NCI-H2227 treated with DMSO at 0.1 percent for 48 hours (cell line): ENCODE measurements around the gene CDH13.

Source experiments
- DNase-seq: peaks from one replicate; lab custom pipeline; 2025; lab: John Stamatoyannopoulos, UW

The CDH13 gene

DNA sequence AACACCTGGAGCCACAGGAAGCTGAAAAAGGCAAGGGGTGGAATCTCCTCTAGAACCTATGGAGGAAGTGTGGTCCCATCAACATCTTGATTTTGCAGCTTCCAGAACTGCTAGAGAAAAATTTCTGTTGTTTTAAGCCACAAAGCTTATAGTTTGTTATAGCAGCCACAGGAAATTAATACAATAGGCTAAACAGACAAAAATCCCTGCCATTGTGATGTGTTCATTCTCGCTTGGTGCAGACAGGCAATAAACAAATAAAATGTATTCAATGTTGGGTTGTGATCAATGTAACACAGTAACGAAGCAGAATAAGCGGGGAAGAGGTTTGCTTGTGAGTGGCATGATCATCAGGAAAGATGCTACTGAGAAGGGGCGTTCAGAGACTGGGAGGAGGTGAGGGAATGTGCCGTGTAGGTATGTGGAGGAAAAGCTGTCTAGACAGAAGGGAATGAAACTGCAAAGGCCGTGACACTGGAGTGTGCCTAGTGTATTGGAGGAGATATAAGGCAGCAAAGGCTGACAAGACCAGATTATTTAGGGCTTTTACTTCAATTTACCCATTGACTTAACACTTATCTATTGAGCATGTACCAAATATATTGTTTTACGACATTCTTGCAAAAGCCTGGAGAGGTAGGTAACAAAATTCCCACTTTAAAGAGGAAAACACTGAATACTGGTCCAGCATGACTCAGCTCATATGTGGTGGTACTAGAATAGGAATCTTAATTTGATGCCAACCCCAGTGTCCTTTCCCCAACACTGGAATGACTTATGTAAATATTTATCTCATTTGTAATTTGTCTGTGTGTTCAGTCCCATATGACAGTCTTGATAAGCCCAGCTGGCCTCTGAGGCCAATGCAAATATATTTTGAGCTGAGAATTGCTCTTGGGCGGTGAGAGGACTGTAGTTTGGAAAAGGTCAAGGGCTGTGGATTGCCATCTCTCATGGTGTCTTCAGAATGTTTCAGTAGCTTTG, 375.9 kb downstream of the CDH13 start:
- no peak for DNase-seq

DNA sequence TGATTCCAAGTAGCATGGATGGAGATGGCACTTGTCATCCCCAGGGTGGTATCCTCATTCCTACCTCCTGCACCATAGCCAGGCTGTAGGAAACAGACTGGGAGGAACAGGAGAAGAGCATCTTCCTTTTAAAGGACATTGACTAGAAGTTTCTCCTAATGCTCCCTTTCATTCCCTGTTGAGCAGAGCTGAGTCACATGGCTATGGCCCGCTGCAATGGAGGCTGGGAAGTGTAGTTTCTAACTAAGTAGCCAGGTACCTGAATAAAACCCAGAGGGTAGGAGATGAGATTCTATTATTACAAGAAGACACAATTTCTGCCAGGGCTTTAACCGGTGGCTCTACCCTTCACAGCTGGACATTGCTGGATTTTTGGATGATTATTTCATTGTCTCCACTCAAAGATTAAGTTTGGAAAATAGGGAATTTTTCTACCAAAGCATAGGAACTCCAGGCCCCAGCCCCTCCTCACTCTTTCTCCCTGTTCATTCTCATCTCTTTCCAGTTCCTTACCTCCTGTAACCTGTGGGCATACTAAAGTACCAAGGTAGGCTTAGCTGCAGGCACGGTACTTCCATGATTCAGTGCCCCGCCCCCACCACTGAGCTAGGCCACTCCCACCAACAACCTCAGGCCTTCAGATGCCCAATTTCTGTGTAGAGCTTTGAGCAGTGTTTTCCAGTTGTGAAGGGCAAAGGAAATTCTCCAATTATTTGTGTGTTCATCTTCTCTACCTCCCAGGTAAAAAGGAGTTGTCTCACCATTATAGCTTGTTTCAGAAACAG, 378.3 kb downstream of the CDH13 start:
- DNase-seq: no peak

DNA sequence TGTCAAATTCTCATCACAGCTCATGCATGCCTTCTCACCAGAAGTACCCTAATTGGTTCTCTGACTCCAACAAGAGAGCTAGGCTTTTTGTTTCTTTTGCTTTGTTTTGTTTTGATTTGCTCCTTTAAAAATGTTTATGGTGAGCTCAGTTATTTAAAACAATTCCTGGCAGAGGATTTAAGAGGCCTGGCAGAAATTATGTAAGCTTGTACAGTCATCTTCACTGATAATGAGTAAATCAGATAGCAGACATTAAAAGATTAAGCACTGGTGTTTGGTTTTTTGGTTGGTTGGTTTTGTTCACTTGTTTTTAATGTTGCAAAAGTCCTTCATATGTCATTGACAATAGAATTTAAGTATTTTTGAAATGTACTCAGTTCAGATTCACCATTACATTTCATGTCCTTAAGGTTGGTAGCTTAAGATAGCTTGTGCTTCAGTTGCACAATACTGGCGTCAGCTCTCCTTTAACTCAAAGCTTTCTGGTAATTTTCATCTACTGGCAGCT, 378.9 kb downstream of the CDH13 start:
- DNase-seq: no peak

DNA sequence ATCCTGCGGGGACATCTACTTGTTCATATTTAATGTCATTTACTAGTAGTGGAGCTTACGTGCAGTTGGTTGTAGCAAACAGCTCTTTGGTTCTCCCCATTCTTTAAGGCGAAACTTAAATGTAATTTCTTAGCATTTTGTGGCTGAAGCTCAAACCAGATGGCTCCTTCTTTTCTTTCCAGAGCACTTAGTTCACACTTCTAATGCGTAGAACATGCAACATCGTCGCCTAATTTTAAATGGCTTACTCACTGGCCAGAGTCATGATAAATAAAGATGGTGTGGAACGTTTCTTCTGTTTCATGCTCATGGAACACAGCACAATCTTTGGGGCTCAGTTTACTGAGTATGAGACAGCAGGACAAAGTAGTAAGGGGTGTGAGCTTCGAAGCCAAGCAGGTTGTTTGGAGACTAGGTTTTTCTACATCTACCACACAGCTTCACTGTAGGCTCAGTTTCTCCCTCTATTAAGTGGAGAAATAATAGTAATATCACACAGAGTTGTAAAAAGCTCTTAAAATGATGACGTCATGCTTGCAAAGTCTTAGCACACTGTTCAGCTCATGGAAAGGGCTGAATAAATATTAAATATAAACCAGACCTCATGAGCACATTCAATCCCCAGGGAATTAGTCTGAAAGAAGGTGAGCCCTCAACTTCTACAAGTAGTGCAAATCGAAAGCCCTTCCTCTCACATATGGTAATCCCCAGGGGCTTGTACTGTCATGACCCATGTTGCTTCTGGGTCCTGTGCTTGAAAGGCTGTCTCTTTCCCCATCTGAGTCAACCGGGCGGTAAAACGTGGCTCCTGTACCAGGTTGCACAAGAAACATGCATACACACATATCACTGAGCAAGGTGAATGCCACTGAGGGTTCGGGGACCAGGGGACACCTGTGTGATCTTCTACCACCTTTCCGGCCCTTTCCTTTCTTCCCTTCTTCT, 384.3 kb downstream of the CDH13 start:
- no peak for DNase-seq

DNA sequence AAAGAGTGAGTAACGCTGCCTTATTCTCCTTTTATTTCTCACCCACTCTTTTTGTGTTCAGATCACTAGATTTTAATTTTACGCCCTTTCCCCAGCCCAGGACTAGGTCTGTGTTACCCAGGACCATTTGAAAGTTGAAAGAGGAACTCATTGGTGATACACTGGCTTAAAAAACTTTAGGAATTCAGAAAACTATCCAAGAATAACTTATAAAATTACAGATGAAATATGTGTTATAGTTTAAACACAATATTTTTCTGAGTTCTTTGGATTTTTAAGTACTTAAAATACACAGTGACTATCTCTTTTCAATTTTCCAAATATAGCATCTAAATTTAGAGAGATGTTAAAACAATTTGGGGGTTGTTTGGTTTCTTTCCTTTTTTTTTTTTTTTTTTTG, 385.2 kb downstream of the CDH13 start:
- DNase-seq: no peak

DNA sequence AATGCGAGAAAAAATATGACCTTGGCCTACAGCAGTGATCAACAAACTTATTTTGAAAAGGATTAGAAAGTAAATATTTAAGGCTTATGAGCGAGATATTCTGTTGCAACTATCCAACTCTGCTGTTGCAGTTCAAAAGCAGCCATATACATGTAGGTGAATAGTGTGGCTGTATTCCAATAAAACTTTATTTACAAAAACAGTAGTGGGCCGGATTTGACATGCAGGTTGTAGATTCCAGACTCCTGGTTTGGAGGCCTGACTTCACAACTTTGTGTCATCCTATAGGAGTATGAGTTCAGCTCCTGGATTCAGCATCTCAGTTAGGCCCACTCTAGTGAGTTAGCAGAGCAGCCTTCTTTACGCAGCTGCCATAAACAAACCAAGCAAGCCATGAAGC, 386.3 kb downstream of the CDH13 start:
- no peak for DNase-seq

DNA sequence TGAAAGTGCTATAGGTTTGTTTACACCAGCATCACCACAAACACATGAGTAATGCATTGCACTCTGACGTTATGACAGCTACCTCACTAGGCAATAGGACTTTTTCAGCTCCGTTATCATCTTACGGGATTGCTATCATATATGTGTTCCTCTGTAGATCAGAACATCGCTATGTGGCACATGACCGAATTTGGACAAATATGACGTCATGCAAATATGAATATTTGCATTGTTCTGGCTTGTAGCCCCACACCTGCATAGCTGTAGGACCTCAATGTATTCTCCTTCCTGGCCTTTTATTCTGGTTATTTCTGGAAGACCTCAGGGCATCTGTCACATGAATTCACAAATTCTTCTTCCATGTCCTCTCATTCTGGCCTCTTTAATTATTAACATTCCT, 393.2 kb downstream of the CDH13 start:
- DNase-seq: no peak

DNA sequence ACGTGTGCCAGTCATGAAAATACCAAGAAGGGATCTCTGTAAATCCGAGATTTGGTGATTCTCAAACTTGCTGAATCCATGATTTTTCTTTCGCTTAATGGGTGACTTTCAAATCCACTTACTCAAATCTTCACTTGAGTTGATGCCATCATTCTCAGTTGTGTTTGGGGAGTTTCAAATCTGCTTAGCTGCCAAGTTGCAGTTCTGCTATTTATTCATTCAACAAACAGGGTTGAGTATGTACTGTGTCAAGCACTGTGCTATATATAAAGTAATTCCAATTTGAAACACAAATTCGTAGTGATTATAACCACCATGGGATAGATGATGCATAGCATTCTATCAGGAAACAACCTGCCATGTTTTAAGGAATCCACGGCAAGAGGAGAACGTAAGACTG, 394.3 kb downstream of the CDH13 start:
- DNase-seq: no peak

DNA sequence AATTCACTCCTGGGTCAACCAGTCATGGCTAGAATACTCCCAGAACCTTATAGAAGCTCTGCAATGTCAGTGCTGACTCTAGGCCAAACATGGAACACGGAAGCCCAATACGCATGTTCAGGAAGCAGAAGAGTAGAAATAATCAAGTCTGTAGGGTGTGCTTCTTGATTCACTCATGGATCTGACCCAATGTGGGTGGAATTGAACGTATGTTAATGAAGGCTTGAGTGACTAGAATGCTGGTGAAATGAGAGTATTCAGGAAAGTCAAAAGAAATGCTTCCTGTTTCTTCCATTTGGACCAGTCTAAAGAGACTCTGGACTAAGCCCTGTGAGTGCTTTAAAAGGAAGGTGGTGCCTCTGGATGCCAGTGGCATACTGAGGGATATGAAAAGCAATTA, 395.0 kb downstream of the CDH13 start:
- no peak for DNase-seq

DNA sequence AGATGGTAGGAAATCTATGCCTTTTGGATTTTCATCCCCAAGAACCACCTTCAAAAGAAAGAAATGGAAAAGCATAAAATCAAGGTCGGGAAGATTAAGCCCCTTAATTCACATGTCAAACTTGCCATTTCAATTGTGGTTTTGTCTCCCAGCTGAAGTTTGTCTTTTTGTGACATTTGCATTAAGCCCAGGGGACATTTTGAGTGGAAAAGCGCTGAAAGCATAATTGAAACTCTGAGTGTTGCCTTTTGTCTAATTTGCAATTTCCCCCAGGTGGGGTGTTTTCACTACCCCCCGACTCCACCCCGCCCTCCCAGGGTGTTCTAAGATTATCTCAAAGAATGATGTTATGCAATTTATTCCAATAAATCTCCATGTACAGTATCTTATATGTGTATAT, 396.2 kb downstream of the CDH13 start:
- no peak for DNase-seq

DNA sequence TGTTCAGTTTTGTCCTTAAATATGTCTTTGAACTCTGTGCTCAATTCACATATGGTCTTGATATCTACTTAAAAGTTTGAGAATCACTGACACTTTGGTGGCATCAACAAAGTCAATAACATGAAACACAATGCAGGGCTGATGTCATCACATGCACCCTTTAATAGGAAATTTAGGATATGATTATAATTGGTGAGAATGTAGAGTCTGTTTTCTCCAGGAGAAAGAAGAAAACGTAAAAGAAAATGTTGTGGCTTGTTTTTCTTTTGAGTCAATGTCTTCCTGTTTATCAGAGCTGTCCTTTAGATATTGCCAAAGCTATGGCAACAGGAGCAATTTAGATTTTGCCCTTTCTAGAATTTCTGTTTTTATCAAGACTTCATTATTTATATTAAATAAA, 396.9 kb downstream of the CDH13 start:
- no peak for DNase-seq

DNA sequence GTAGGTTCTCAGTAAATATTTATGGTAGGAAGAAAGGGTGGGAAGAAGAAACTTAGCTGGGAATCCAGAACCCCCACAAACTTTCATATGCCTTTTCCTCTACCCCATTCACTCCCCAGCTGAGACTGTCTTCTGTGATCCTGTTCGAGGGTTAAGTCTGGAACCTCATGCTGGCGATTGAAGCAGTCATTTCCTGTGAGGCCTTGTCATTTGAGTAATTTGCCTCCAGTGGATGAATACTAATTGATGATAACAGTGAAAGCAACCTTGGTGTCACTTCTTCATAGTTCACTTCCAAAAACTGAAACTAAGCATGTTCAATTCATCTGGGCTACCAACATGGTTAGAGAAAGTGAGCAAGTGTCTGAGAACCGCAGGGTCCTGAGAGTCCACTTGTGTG, 401.2 kb downstream of the CDH13 start:
- no peak for DNase-seq

DNA sequence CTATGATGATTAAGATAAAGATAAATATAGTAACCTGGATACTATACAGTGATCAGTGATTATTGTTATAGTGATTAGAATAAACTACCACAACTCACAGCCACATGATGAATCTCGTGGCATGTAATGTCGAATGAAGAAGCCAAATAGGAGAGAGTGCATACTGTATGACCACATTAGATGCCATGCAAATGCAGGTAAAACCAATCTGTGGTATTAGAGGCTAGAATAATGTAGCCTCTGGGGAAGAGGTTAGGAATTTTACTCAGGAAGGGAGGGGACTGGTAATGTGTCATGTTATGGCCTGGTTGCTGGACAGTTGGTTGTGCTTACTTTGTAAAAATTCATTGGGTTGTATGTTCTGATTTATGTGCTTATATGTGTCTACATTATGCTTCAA, 402.7 kb downstream of the CDH13 start:
- DNase-seq: no peak

DNA sequence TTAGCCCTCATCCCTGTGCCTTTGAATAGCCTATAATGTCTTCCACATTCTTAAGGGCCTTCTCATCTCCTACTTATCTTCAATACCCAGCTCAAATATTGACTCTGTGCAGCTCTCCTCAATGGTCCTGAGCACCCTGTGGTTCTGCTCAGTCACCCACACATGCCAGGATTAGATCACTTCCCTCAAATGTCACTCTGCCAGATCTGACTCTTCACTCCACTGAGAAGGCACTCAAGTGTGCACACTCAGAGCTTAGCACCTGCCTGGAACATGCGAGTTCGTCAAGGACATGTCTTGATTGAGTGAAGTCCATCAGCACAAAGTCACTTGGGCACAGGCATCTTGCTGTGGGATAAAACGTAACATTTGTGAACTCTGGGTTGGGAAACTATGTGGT, 404.8 kb downstream of the CDH13 start:
- no peak for DNase-seq

DNA sequence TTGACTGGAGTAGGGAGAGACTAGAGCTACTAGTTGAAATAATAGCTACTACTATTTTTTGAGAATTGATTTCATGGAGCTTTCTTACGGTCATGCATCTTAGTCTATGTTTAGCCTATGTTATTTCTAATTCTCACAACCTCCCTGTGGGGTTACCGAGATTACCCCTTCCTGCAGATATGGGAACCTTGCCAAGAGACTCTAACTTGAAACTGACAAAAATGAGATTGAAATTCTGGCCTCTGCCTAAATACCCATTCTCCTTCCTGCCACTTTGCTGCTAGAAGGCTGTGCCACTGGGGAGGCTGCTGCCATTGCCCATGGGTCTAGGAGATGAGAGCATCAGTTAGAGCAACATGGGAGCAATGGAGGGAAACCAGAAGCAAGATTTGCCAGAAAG, 410.3 kb downstream of the CDH13 start:
- no peak for DNase-seq

DNA sequence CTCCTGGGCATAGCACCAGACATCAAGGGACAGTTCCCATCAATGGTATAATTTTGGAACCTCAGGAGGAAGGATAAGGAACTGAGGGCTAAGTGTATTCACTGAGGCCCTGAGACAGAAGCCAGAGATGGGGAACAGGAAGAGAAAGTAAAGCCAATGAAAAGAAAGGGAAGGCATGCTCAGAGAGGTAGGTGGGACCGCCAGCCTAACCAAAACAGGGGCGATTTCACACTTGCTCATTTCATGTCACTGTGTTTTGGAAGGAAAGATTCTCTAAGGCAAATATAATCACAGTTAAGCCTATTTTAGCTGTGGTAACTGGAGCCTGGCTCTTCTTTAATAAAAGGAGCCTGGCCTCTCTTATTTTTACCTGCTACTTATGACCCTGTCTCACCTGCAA, 411.1 kb downstream of the CDH13 start:
- no peak for DNase-seq

DNA sequence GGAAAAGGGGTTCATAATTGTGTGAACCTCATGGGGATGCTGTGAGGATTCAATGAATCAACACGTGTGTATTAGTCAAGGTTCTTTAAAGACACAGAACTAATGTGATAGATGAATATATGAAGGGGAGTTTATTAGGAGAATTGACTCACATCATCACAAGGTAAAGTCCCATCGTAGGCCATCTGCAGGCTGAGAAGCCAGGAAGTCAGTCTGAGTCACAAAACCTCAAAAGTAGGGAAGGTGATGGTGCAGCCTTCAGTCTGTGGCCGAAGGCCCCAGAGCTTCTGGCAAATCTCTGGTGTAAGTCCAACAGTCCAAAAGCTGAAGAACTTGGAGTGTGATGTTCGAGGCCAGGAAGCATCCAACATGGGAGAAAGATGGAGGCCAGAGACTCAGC, 413.4 kb downstream of the CDH13 start:
- DNase-seq: no peak

DNA sequence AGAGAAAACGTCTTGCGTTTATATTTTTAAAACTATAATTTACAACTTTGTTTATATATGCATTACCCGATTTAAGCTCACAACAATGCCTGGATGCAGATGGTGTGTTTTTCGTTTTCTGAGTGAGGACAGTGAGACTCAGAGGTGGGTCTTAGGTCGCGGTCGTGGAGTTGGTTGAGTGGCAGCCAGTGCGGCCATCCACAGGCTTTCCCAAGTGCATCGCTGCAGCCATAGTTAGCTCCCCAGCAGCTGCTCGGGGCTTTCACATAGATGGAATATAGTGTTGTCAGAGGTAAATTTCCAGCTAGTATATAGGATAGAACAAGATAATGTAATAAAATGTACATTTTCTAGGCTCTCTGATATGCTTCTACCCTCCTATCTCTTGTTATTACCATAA, 417.8 kb downstream of the CDH13 start:
- no peak for DNase-seq

DNA sequence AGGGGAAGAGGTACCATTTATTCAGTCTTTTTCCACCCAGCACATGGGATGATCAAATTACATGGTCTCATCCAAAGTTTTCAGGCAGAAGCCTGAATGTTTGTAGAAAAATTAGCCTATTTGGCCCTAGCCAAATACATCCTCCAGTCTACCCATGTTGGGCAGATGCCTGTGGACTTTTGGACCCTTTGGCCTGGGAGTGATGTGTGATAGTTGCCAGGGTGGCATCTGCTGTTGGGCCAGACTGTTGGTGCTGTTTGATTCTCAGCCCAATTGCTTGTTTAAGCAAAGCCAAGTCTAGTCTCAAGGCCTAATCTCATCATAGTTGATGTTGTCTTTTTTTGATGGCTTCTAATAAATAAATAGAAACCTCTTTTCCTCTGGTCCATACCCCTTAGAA, 419.0 kb downstream of the CDH13 start:
- DNase-seq: no peak

DNA sequence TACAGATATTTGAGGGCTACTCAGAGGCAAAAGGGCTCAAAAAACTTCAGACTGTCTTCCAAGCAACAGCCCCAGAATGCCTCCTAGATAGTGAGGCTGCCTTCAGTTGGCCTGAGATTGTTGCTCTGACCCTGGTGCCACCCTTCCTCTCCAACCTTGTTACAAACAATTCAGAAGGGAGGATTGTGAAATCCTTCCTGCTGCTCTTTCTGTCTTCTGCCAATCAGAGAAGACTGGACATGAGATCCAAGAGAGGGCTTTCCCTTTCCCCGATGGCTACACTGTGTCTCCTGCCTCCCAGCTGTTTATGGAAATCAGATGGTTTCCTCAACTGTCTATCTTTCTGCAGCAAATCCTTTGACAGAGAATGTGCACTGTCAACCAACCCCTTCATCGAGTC, 419.9 kb downstream of the CDH13 start:
- no peak for DNase-seq

DNA sequence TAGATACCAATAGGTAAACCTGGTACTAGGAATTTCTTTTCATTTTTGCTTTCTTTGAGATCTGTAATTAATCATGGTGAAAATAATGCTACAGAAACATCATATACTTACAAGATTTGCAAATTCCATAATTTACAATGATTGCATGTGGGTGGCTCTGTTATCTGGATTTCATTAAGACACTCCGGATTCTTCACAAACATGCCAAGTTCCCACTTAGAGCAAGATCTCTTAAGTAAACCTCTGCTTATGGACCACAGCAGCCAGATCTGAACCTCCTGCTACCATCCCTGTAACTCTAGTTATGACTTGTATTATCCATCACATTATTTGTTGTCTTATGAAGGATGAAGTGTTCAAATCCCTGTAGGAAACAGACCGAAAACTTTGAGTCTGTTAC, 424.7 kb downstream of the CDH13 start:
- no peak for DNase-seq

DNA sequence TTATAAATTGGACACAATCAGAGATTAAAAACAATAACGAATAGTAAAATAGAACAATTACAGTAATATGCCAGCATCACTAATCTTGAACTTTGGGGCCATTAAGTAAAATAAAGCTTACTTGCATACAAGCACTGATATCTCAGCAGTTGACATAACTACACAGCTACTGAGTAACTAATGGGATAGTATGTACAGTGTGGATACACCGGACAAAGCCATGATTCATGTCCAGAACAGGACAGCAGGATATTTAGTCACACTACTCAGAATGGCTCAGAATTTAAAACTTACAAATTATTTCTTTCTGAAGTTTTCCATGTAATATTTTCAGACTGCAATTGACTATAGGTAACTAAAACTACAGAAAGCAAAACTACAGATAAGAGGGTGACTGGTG, 427.5 kb downstream of the CDH13 start:
- DNase-seq: no peak
